Type B pancreatic cell (in vitro differentiated cells): ENCODE measurements around the gene ENOX1. TPM values are rescaled to one million over a fixed set of nuclear protein-coding genes. Genes with fewer than 3 reads are reported as not detected.

ENCODE experiments used
- DNase-seq: peaks from one replicate; pipeline ENCODE4 v3.0.0; 2021; ENCODE audit warnings: mixed read lengths; ENCODE audit not compliant: unreplicated experiment; ENCODE audit errors: extremely low spot score
- H3K27ac Mint-ChIP-seq: 2 replicates; pipeline ENCODE4 v1.8.0; 2021; ENCODE audit warnings: mild to moderate bottlenecking, mixed read lengths
- H3K27me3 Mint-ChIP-seq: 2 replicates; pipeline ENCODE4 v1.8.0; 2021; ENCODE audit warnings: mixed read lengths
- H3K36me3 Mint-ChIP-seq: 2 replicates; pipeline ENCODE4 v1.8.0; 2021; ENCODE audit warnings: mixed read lengths
- H3K4me1 Mint-ChIP-seq: one replicate; pipeline ENCODE4 v1.8.0; 2021; ENCODE audit warnings: mixed read lengths; ENCODE audit not compliant: unreplicated experiment
- H3K4me3 Mint-ChIP-seq: 2 replicates; pipeline ENCODE4 v1.8.0; 2021; ENCODE audit warnings: mild to moderate bottlenecking, mixed read lengths
- H3K9me3 Mint-ChIP-seq: 2 replicates; pipeline ENCODE4 v1.8.0; 2021; ENCODE audit warnings: mixed read lengths
- total RNA-seq: library from RNA; stranded (reverse); gene quantifications from 2 replicates; pipeline ENCODE4 v1.2.1, GENCODE V29; 2021; ENCODE audit warnings: low replicate concordance
- TF ChIP-seq, protein P1 (sequence below): fragments of 200-600 bp; sonication (generic); conservative IDR thresholded peaks from 2 replicates; pipeline ENCODE4 v1.5.0; 2021; ENCODE audit warnings: antibody characterized with exemption, mild to moderate bottlenecking

Gene ENOX1
- total RNA-seq, 1 donor from 2014 or later = 7.5 TPM

GRCh38 chr13:43732726-43733125 is 54.0 kb downstream of the ENOX1 start:
- TF ChIP-seq, protein P1, sequence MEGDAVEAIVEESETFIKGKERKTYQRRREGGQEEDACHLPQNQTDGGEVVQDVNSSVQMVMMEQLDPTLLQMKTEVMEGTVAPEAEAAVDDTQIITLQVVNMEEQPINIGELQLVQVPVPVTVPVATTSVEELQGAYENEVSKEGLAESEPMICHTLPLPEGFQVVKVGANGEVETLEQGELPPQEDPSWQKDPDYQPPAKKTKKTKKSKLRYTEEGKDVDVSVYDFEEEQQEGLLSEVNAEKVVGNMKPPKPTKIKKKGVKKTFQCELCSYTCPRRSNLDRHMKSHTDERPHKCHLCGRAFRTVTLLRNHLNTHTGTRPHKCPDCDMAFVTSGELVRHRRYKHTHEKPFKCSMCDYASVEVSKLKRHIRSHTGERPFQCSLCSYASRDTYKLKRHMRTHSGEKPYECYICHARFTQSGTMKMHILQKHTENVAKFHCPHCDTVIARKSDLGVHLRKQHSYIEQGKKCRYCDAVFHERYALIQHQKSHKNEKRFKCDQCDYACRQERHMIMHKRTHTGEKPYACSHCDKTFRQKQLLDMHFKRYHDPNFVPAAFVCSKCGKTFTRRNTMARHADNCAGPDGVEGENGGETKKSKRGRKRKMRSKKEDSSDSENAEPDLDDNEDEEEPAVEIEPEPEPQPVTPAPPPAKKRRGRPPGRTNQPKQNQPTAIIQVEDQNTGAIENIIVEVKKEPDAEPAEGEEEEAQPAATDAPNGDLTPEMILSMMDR = no peak
- Mint-ChIP-seq H3K27ac (no peak overlapping the region), H3K27me3 (peaks cover 20% of the 10 kb centered on the region), H3K4me1 (peaks cover 14% of the 10 kb centered on the region), H3K36me3 (no peaks in the 10 kb centered on the region), H3K9me3 (no peaks in the 10 kb centered on the region), H3K4me3 (no peak overlapping the region)
- DNase-seq = no peak

DNA sequence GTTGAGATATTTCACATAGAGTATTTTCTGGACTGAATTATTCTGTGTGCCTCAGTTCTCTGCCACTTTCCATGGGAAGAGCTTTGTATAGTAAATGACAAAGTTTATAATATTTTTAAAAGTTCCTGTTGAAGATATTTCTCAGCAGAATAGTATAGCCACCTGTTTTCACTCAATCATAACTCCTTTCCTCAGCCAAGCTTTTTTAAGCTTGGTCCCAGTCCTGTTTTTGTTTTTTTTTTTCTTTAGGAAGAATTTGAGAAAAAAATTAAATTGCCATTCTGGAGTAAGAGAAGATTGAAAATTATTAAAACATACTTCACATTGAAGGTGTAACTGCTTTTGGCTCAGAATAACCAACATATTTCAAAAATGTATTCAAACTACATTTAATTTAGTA is 55.5 kb downstream of the ENOX1 start:
- DNase-seq = no peak
- H3K27ac Mint-ChIP-seq = no peak overlapping the region
- H3K27me3 Mint-ChIP-seq = peaks cover 20% of the 10 kb centered on the region
- no peaks in the 10 kb centered on the region for H3K9me3 Mint-ChIP-seq
- TF ChIP-seq, protein P1 = no peak
- H3K36me3 Mint-ChIP-seq = no peaks in the 10 kb centered on the region
- peaks cover 14% of the 10 kb centered on the region for H3K4me1 Mint-ChIP-seq
- no peak overlapping the region for H3K4me3 Mint-ChIP-seq

DNA sequence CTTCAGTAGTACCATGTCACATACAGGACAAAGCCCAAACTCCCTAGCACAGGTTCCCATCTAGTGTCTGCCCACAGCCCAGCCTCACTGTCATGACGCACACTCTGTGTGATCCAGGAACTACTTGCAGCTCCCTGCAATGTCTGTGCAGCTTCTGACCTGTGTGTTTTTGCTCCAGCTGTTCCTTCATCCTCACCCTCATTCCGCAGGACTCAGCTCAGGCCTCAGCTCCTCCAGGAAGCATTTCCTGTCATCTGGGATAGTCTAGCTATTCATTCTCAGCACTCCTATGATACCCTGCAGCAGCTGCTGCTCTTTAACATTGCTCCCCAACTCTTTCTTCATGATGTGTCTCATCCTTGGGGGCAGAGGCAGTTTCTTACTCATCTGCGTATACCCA is 56.1 kb downstream of the ENOX1 start:
- no peak for DNase-seq
- Mint-ChIP-seq H3K36me3 (no peaks in the 10 kb centered on the region), H3K4me1 (peaks cover 14% of the 10 kb centered on the region), H3K9me3 (no peaks in the 10 kb centered on the region), H3K27me3 (peaks cover 20% of the 10 kb centered on the region), H3K4me3 (no peak overlapping the region), H3K27ac (no peak overlapping the region)
- TF ChIP-seq, protein P1 = no peak

DNA sequence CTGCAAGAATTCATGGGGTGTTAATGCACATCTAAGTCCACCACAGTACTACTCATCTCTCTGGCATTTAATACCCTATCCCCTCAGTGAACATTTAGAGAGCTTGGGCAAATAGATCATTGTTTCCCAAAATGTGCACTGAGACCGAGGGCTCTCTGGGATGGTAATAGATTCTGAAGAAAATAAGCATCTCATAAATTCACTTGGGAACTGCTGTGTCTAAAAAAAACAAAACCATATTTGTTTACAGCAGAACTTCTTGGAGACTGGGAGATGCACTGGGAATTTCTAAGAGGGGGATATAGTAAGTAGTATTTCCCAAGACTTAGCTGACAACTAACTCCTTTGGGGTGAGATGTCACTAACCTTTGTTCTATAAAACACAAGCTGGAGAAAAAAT is 58.4 kb downstream of the ENOX1 start:
- no peak overlapping the region for H3K27ac Mint-ChIP-seq

DNA sequence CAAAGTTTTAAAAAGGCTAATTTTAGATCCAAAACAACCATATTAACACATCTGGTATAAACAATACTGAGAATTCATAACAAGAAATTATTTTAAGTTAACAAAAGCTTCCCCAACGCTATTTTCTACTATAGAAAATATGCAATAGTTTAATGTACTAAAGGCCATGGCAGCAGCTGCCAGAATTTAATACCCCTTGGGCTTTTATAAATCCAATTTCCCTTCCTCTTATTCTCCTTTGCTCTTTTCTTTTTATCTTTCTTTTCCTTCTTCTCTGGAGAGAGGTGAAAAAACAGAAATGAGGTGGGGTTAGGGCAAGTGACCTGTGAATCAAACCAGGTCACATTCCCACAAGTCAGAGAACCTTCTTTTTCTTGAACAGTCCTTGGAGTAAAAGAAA is 58.9 kb downstream of the ENOX1 start:
- no peaks in the 10 kb centered on the region for H3K36me3 Mint-ChIP-seq
- TF ChIP-seq, protein P1 = no peak
- no peak overlapping the region for H3K4me3 Mint-ChIP-seq
- no peaks in the 10 kb centered on the region for H3K9me3 Mint-ChIP-seq
- no peak for DNase-seq
- H3K27ac Mint-ChIP-seq = no peak overlapping the region
- H3K4me1 Mint-ChIP-seq = peaks cover 18% of the 10 kb centered on the region
- peaks cover 15% of the 10 kb centered on the region for H3K27me3 Mint-ChIP-seq

More for the DNA sequence above, 58.4 kb downstream of the ENOX1 start:
- H3K4me1 Mint-ChIP-seq = peaks cover 18% of the 10 kb centered on the region
- no peak for DNase-seq
- H3K9me3 Mint-ChIP-seq = no peaks in the 10 kb centered on the region
- TF ChIP-seq, protein P1 = no peak
- H3K27me3 Mint-ChIP-seq = peaks cover 15% of the 10 kb centered on the region
- H3K36me3 Mint-ChIP-seq = no peaks in the 10 kb centered on the region
- no peak overlapping the region for H3K4me3 Mint-ChIP-seq

DNA sequence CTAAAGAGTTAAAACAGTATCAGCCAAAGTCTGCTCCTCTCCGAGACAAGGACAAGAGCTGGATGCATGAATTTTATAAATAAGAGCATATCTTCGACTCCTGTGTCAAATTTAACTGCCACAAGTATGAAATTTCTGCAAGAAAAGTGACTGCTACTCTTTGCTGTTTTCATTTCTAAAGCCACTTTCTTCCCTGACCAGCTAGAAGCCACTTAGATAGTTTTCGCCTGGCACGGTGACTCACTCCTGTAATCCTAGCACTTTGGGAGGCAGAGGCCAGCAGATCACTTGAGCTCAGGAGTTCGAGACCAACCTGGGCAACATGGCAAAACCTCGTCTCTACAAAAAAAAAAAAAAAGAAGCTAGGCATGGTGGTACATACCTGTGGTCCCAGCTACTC is 61.3 kb downstream of the ENOX1 start:
- H3K27ac Mint-ChIP-seq = no peak overlapping the region
- DNase-seq = no peak
- peaks cover 11% of the 10 kb centered on the region for H3K4me1 Mint-ChIP-seq
- no peaks in the 10 kb centered on the region for H3K36me3 Mint-ChIP-seq
- no peaks in the 10 kb centered on the region for H3K9me3 Mint-ChIP-seq
- H3K27me3 Mint-ChIP-seq = peaks cover 11% of the 10 kb centered on the region
- no peak overlapping the region for H3K4me3 Mint-ChIP-seq
- TF ChIP-seq, protein P1 = no peak
